ENCODE measurements around the gene PGA5.
A peak's percentile ranks its signal among the peaks of the same experiment; 100 is the strongest.
"Not testable (repeated sequence)": the region's sequence is repeated elsewhere in the genome, so short reads cannot be mapped to it uniquely, and the experiment has no call there.

PGA5 gene

DNA sequence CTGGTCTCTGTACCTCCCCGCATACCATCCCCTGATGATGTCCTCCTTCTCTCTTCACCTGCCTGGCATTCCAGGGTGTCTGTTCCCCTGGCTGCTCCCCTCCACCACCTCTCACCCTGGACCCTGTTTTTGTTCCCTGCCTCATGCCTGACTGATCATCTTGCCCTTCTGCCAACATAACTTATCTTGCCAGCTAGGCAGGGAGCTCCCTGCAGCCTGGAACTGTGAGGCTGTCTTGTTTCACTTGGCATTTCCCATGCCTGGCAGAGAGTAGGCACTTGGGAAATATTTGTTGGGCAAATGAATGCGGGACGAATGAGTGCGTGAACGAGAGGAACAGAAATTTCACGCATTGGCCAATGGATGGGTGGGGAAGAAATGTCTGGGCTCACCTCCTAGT is 11.5 kb upstream of the PGA5 start:
- not testable (repeated sequence) for DNase-seq

DNA sequence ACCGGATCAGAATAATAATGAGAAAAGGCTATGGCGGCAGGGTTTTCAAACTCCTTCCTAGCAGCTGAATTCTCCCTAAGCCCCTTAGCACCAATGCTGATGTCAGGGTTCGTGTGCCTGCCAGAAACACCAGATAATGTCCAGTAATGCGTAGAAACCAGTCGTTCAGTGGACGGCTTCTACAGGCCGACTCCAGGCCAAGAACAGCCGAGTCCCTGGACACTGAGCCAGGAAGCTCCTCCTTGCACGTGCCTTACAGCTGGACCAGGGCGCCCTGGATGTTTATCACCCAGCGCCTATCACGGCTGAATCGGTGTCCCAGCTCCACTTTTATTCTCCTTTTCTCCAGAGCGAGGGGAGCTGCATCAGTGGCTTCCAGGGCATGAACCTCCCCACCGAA is 9.9 kb upstream of the PGA5 start:
- DNase-seq: not testable (repeated sequence)

DNA sequence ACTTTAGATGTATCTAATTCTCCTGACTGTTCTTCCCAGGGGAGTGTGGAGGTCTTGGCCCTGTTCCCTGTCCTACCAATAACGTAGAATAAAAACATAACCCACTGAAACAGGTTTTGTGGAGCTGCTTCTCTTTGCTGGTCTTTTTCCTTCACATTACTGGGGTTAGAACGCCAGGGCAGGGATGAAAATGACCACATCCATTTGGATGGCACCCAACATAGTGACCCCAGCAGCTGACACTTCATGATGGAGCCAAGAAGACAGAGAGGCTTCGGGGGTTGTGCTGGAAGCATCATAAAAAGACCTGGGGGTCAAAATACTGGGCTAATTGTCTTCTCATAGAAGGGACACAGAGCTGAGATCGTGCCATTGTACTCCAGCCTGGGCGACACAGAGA is 9.4 kb upstream of the PGA5 start:
- DNase-seq: not testable (repeated sequence)

DNA sequence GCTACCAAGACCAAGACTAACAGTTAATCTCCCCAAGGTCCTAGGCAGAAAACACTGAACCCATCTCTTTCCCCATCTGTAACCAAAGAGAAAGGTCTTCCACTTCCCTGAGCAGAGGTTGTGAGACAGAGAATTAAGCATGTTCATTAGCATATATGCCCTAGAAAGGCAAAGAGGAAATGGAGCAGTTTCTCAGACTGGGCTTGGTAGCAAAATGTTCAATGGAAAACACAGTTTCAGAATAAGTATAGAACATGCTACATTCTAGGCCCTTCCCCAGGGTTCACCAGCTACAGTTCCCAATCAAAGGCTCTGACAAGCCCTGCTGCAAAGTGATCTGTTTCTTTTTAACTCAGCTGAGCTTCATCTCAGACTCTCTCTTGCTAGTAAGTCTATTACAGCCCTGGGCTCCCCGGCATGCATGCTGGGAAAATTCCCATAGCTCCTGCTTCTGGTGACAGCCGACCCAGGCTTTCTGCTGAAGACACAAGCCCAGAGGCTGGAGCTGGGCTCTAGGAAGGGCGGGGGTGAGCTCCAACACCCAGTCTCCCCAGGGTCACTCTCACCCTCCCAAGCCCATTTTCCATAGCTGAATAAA is 8.3 kb upstream of the PGA5 start:
- DNase-seq: not testable (repeated sequence)

DNA sequence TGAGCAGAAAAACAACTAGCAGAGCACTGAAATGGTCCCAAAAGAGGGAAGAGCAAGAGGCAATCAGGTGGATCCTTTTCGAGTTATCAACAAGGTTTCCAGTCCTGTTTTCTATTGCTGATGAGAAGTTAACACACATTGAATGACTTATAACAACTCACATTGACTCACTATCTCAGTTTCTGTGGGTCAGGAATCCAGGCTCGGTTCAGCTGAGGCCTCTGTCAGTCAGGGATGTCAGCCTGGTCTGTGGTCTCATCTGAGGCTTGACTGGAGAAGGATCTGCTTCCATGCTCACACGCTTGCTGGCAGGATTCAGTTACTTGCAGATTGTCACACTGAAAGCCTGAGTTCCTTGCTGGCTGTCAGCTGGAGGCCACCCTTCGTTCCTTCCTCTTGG is 3.8 kb upstream of the PGA5 start:
- DNase-seq: not testable (repeated sequence)

DNA sequence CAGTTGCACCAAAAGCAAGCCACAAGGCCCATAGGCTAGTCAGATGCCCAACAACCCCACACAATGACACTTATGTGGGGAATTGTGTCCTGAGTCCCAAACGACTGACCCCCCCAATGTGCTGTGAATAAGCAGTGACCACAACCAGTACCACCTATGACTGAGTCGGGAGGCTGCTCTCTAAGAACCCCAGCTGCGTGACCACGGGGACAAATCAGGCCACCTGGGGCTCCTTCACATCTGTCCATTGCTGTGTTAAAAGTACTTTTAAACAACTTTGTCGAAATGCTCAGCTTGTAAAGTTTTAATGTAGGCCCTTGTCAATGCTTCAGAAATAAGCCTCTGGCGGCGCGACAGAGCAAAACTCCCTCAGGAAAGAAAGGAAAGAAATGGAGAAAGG is 687 bp upstream of the PGA5 start:
- DNase-seq: not testable (repeated sequence)

DNA sequence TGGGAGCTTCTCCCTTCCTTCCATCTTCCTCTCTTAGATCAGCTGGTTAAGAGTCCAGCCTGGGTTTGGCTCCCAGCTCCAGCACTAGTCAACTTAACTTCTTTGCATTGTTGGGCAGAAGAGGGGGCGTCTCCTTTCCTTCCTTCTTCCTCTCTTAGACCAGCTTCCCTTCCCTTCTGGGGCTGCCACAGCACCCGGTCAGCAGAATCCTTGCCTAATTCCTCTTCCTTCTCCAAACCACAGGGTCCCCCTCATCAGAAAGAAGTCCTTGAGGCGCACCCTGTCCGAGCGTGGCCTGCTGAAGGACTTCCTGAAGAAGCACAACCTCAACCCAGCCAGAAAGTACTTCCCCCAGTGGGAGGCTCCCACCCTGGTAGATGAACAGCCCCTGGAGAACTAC is 551 bp downstream of the PGA5 start:
- not testable (repeated sequence) for DNase-seq

DNA sequence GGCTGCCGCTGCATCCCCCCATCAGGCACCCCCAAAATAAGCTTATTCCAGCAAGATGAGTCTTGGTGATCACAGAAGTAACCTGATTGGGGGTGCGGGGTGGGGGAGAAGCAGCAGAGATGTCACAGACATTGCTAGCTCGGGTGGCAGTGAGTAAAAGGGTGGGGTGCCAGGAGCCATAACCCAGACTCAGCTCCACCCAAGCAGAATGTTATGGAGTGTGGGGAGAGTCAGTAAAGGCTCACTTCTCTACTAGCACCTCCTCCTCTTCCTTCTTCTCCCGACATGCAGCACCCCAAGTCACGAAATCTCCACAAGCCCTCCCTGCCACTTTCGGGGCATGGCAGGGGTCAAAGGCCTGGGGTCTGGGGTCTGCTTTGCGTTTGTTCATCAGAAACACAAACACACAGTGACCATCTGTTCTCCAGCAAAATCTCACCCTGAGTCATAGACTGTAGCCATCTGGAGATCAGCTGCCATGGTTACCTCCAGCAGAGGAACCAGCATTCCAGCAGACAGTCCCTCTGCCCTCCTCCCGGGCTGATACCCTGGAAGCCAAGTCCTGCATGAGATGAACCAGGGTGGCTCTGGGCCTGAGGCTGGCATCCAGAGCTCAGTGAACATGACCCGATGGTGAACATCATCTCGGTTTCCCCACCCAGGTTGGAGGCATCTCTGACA is 4.4 kb downstream of the PGA5 start:
- not testable (repeated sequence) for DNase-seq

DNA sequence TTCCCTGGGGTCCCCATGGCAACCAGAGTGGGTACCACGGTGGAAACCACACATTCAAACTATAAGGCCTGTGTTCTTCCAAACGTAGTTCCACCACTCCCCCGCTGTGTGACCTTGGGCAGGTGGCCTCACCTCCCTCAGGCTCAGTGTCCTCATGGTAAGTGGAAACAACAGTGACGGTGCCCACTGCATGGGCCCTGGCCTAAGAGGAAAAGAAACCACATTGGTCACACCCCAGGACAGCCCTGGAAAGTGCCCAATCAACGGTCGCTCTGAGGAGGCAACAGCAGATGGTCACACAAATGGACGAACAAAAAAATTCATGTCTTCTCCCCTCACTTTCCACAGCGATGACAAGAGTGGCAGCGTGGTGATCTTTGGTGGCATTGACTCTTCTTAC is 7.1 kb downstream of the PGA5 start:
- not testable (repeated sequence) for DNase-seq

DNA sequence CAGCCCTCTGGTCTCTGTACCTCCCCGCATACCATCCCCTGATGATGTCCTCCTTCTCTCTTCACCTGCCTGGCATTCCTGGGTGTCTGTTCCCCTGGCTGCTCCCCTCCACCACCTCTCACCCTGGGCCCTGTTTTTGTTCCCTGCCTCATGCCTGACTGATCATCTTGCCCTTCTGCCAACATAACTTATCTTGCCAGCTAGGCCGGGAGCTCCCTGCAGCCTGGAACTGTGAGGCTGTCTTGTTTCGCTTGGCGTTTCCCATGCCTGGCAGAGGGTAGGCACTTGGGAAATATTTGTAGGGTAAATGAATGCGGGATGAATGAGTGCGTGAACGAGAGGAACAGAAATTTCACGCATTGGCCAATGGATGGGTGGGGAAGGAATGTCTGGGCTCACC is 8.2 kb downstream of the PGA5 start:
- not testable (repeated sequence) for DNase-seq

DNA sequence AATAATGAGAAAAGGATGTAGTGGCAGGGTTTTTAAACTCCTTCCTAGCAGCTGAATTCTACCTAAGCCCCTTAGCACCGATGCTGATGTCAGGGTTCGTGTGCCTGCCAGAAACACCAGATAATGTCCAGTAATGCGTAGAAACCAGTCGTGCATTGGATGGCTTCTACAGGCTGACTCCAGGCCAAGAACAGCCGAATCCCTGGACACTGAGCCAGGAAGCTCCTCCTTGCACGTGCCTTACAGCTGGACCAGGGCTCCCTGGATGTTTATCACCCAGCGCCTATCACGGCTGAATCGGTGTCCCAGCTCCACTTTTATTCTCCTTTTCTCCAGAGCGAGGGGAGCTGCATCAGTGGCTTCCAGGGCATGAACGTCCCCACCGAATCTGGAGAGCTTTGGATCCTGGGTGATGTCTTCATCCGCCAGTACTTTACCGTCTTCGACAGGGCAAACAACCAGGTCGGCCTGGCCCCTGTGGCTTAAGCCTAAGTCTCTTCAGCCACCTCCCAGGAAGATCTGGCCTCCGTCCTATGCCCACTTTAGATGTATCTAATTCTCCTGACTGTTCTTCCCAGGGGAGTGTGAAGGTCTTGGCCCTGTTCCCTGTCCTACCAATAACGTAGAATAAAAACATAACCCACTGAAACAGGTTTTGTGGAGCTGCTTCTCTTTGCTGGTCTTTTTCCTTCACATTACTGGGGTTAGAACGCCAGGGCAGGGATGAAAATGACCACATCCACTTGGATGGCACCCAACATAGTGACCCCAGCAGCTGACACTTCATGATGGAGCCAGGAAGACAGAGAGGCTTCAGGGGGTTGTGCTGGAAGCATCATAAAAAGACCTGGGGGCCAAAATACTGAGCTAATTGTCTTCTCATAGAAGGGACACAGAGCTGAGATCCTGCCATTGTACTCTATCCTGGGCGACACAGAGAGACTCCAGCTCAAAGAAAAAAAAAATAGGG is 10.1 kb downstream of the PGA5 start:
- not testable (repeated sequence) for DNase-seq

DNA sequence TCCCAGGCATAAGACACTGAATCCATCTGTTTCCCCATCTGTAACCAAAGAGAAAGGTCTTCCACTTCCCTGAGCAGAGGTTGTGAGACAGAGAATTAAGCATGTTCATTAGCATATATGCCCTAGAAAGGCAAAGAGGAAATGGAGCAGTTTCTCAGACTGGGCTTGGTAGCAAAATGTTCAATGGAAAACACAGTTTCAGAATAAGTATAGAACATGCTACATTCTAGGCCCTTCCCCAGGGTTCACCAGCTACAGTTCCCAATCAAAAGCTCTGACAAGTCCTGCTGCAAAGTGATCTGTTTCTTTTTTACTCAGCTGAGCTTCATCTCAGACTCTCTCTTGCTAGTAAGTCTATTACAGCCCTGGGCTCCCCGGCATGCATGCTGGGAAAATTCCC is 11.4 kb downstream of the PGA5 start:
- DNase-seq: not testable (repeated sequence)

DNA sequence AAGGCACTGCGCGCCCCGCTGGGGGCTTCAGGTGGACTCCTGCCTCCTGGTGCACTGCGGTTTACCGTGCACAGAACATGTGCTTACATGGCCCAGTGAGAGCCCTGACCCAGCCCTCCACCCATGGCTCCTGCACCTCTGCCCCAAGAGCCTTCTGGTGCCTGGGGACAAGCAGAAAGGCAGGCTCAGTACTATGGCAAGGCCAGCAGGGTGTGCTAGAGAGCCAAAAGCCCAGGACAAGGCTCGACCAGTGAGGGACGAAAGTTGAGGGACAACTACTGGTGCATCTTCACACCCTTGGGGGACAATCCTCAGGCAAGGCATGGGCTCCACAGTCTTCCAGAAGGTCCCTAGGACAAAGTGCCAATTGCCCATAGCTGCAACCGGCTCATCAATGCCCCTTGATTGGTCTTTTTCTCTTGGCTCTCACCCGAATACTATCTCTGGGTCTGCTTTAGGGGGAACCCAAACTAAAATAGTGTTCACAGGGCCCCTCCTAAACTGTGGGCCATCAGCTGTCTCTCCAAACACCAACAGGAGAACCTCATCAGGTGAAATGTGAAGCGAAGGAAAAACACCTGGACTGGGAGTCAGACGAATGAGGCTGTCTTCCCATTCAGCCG is 13.5 kb downstream of the PGA5 start:
- DNase-seq: peak; percentile 65

DNA sequence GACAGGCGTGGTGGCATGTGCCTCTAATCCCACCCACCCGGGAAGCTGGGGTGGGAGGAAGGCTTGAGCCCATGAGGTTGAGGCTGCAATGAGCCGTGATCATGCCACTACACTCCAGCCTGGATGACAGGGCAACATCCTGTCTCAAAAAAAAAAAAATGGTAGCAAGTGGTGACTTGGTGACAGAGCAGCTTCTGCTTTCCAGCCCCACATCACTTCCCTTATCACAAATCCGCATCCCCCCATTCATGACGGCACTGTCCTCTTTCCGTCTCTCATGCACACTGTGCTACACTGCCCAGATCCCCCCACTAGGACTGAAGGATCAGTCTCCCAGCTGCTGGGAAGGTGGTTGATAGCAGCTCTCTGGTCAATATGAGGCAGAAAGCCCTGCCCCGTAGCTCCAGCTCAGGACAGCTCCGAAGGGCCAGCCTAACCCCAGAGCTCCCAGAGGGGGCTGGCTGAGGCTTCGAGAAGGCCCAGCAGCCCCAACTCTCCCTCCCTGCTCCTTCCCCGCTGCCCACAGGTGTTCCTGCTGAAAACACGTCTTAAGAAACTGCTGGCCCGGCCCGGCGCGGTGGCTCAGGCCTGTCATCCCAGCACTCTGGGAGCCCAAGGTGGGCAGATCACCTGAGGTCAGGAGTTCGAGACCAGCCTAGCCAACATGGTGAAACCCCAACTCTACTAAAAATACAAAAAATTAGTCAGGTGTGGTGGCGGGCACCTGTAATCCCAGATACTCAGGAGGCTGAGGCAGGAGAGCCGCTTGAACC is 15.9 kb downstream of the PGA5 start:
- DNase-seq: no peak

DNA sequence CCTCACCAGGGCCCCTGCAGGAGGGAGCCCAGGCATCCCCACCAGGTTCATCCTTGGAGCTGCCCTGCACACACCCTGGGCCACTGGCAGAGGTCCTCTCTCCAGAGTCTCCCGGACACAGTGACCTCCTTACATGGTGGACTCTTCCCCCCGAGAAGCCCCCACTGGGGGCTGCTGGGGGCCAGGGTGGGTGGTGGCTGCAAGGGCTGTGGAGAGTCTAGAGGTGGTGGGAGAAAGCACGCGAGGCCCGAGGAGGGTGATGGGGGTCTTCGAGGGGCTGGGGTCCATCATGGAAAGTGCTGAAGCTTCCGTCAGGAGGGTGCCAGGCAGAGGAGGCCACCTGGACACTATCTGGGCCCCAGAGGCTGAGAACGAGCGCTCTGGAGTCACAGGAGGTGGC is 17.6 kb downstream of the PGA5 start:
- no peak for DNase-seq

DNA sequence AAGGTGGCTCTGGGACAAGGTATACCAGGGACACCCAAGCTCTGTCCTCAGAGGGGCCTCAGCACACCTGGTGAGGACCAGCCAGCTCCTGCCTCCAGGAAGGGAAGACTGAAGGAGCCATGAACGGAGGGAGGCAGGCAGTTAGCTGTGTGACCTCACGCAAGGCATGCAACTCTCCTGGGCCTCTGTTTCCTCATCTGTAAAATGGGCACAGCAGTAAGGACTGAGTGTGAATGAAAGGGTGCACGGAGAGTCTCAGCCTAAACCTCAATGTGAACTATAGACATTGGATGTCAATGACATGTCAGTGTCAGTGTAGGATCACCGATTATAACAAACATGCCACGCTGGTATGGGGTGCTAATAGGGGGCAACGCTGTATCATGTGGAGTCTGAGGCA is 18.4 kb downstream of the PGA5 start:
- DNase-seq: no peak

DNA sequence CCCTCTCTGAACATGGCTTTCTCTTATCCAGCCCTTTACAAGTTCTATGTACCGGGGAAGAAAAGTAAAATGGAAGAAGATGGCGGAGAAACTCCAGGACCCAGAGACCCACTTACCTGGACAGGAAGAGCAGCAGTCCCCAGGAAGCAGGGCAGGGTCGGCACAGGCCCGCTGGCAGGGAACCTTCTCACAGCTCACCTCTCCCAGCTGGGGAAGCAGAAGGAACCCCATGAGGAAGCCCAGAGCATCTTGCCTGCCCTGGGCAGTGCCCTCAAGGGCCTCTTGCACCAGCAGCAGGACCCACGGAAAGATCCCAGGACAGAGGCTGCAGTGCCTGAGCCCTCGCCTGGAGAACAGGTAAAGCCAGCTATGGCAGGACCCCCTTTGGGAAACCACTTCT is 23.4 kb downstream of the PGA5 start:
- DNase-seq: no peak

DNA sequence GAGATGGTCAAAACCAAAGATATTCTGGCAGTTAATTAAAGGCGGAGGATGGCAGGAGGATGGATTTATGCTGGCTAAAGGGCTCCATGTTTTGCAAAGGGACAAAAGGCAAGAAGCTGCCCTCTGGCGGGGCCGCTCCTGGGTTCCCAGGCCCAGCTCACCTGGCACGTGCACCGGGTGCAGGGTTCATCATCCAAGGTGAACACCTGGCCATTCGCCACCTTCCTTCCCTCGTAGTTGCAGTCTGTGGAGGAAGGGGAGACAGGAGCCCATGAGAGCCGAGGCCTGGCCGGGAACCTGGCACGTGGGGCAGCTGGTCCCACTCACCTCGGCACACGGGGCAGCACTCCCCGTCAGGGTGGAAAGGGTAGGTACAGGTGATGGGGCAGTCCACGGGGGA is 23.8 kb downstream of the PGA5 start:
- no peak for DNase-seq

DNA sequence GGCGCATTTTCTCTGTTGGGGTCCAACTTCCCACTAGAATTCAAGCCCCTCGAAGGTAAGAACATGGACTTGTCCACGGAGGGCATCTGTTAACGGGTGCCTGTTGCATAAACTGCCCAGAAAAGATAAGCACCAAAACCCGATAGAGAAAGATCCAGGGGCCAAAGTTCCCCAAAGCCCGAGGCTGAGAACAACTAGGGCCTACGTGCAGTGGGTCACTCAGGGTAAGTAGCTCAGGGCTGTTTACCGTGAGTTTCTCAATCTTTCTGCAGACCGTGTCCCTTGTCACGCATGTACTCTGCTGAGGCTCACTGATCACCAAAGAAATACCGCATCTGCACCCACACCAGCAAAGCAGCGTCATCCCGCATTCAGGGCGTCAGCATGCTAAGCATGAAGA is 24.4 kb downstream of the PGA5 start:
- no peak for DNase-seq

DNA sequence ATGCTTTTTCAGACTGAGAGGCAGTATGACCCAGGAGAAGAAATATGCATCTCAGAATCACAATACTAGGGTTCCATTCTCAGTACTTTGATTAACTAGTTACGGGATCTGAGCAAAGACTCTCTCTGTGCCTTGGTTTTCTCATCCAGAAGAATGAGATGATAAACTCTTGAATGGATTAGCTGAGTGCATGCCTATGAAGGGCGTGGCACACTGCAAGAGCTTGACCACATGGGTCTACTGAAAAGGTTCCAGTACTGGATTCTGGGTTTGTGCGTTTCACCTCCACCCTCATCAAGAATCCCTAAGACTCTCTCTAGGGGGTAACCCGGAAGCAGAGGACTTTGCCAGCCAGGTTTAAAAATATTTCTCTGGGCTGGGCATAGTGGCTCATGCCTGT is 25.6 kb downstream of the PGA5 start:
- DNase-seq: no peak

DNA sequence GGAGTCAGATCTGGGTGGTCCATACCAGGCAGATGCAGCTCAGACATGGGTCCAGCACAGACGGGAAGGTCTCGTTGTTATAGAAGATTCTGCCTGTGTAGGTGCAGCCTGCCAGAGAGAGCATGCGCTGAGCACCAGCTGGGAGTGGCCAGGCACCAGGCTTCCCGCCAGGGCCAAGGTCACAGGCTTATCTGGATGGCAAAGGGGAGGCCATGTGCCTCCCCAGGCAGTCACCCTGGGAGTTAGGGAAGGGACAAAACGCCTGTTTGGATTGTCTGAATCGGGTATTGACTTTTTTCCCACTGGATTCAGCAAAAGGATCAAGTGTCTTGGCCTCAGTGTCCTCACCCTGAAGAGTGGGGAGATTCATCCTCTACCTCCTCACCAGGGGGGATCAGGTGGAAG is 26.5 kb downstream of the PGA5 start:
- DNase-seq: no peak

DNA sequence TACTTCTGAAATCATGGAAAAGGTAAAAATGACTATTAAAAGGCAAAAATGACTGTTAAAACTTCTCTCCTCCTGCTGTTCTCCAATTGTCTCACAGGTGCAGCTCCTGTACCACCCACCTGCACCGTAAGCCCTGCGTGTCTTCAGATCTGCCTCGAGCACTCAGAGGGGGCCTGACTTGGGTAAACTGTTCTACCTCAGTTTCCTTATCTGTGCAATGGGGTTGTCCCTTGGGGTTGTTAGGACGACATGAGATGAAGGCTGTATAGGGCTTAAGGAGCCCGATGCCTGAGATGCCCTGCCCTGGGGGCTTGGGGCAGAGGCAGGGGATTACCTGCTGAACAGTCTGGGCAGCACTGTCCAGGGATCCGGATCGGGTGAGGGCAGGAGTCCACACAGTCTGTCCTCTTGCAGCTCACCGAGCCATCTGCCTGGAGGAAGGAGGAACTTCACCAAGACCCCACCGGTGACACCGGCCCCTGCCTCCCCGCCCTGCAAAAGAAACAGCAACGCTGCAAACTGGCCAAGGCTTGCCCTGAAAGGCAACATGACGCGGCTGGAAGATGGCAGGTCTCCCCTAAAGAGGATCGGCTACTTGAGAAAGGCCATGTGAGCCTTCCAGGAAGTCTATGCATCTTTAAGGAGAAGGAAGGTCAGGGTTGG is 27.7 kb downstream of the PGA5 start:
- DNase-seq: no peak

All from CD4-positive, alpha-beta T cell treated with Interleukin-17A for 1 hour (primary cell).